ENCODE data around the gene GPAT3.

GRCh38 chr4:83646538-83647239, 110.8 kb downstream of the GPAT3 start:
- TF ChIP-seq POLR2AphosphoS5 (IDR thresholded peaks at IDR 0.05; ENCODE audit: low read depth) (no peak), CTCF (conservative IDR thresholded peaks at IDR 0.05; ENCODE audit: low read depth in 2 of 2) (no peak), ZNF114 (CRISPR knock-in tag; IDR thresholded peaks at IDR 0.05) (no peak), REST (IDR thresholded peaks at IDR 0.05; ENCODE audit: unreplicated experiment) (no peak)

Data from GM23338 (cell line).